Mesenchymal stem cell (in vitro differentiated cells and primary cell): ENCODE results near the gene C2orf72.

ENCODE experiments used
- DNase-seq: peaks from one replicate; pipeline ENCODE4 v3.0.0-alpha.2; 2013
- H2AFZ ChIP-seq: one replicate; pipeline ENCODE4 v1.6.1; 2013; ENCODE audit warnings: low read depth, mild to moderate bottlenecking, control low read depth, inconsistent platforms, low read length, moderate library complexity
- H2AK5ac ChIP-seq: 2 replicates; pipeline ENCODE4 v1.6.1; 2013; ENCODE audit warnings: low read length, moderate library complexity, mild to moderate bottlenecking, inconsistent platforms; ENCODE audit not compliant: severe bottlenecking
- H2BK120ac ChIP-seq: one replicate; pipeline ENCODE4 v1.6.1; 2013; ENCODE audit warnings: low read depth, mild to moderate bottlenecking, inconsistent platforms, low read length, moderate library complexity
- H2BK12ac ChIP-seq, 2 experiments: one replicate each; pipeline ENCODE4 v1.6.1; 2013; ENCODE audit warnings: inconsistent platforms in 2 of 2, low read length in 2 of 2, mild to moderate bottlenecking in 2 of 2, moderate library complexity in 2 of 2, control low read depth in 1 of 2
- H2BK15ac ChIP-seq: one replicate; pipeline ENCODE4 v1.6.1; 2013; ENCODE audit warnings: mild to moderate bottlenecking, low read depth, inconsistent platforms; ENCODE audit not compliant: poor library complexity, severe bottlenecking
- H2BK5ac ChIP-seq: 2 replicates; pipeline ENCODE4 v1.6.1; 2013; ENCODE audit warnings: low read depth, mild to moderate bottlenecking, low read length, control low read depth, inconsistent platforms; ENCODE audit not compliant: poor library complexity, severe bottlenecking
- H3K14ac ChIP-seq, 2 experiments: one replicate each; pipeline ENCODE4 v1.6.1; 2013; ENCODE audit warnings: inconsistent platforms in 2 of 2, low read length in 2 of 2, control low read depth in 1 of 2, mild to moderate bottlenecking in 1 of 2, moderate library complexity in 1 of 2
- H3K18ac ChIP-seq, 2 experiments: one replicate each; pipeline ENCODE4 v1.6.1; 2013; ENCODE audit warnings: inconsistent platforms in 2 of 2, low read length in 2 of 2, control low read depth in 1 of 2, low read depth in 1 of 2, mild to moderate bottlenecking in 1 of 2
- H3K23ac ChIP-seq, 2 experiments: one replicate each; pipeline ENCODE4 v1.6.1; 2013; ENCODE audit warnings: inconsistent platforms in 2 of 2, low read length in 2 of 2, mild to moderate bottlenecking in 2 of 2, moderate library complexity in 2 of 2, control low read depth in 1 of 2
- H3K27ac ChIP-seq: 2 replicates; pipeline ENCODE4 v1.5.1; 2013; ENCODE audit warnings: mild to moderate bottlenecking, moderate library complexity, low read length, control low read depth, inconsistent platforms; ENCODE audit not compliant: poor library complexity, severe bottlenecking
- H3K27me3 ChIP-seq, 2 experiments: 2 replicates each; pipeline versions ENCODE4 v1.6.1 to v1.7.0; 2013; ENCODE audit warnings: low read length in 2 of 2, mild to moderate bottlenecking in 2 of 2, moderate library complexity in 2 of 2, control low read depth in 1 of 2, inconsistent platforms in 1 of 2; ENCODE audit not compliant: control insufficient read depth in 1 of 2, insufficient read depth in 1 of 2
- H3K36me3 ChIP-seq, 2 experiments: 2 replicates each; pipeline versions ENCODE4 v1.6.1 to v1.7.0; 2013; ENCODE audit warnings: low read length in 2 of 2, control low read depth in 1 of 2, inconsistent platforms in 1 of 2, low read depth in 1 of 2, mild to moderate bottlenecking in 1 of 2; ENCODE audit not compliant: insufficient read depth in 2 of 2, control insufficient read depth in 1 of 2
- H3K4ac ChIP-seq, 2 experiments: one replicate each; pipeline ENCODE4 v1.6.1; 2013; ENCODE audit warnings: inconsistent platforms in 2 of 2, low read length in 2 of 2, mild to moderate bottlenecking in 2 of 2, moderate library complexity in 2 of 2, control low read depth in 1 of 2, low read depth in 1 of 2
- H3K4me1 ChIP-seq: 2 replicates; pipeline ENCODE4 v1.6.1; 2013; ENCODE audit warnings: low read depth, low read length, control low read depth; ENCODE audit not compliant: control insufficient read depth, insufficient read depth
- H3K4me2 ChIP-seq: 2 replicates; pipeline ENCODE4 v1.6.1; 2013; ENCODE audit warnings: low read length, mild to moderate bottlenecking, inconsistent platforms; ENCODE audit not compliant: poor library complexity, severe bottlenecking
- H3K4me3 ChIP-seq, 2 experiments: 2 replicates each; pipeline versions ENCODE4 v1.5.1 to v1.7.0; 2013; ENCODE audit warnings: low read length in 2 of 2, mild to moderate bottlenecking in 2 of 2, control low read depth in 1 of 2, low read depth in 1 of 2; ENCODE audit not compliant: insufficient read depth in 1 of 2
- H3K79me1 ChIP-seq: replicated peaks from 2 replicates; pipeline ENCODE4 v1.6.1; 2013; ENCODE audit warnings: mild to moderate bottlenecking, control low read depth, low read length, inconsistent platforms; ENCODE audit not compliant: poor library complexity, severe bottlenecking
- H3K9ac ChIP-seq: 2 replicates; pipeline ENCODE4 v1.7.0; 2013; ENCODE audit warnings: mild to moderate bottlenecking, low read length, moderate library complexity
- H3K9me3 ChIP-seq: 2 replicates; pipeline ENCODE4 v1.7.0; 2013; ENCODE audit warnings: mild to moderate bottlenecking, low read length; ENCODE audit not compliant: control insufficient read depth
- H4K8ac ChIP-seq: one replicate; pipeline ENCODE4 v1.6.1; 2013; ENCODE audit warnings: inconsistent platforms, mild to moderate bottlenecking, low read length, moderate library complexity
- H4K91ac ChIP-seq: one replicate; pipeline ENCODE4 v1.6.1; 2013; ENCODE audit warnings: mild to moderate bottlenecking, low read length, inconsistent platforms
- WGBS: methylation state at CpG from one replicate; pipeline ENCODE4 v1.1.7; 2013; ENCODE audit warnings: mixed read lengths; 5-methylcytosine and 5-hydroxymethylcytosine counted together

Gene C2orf72

DNA sequence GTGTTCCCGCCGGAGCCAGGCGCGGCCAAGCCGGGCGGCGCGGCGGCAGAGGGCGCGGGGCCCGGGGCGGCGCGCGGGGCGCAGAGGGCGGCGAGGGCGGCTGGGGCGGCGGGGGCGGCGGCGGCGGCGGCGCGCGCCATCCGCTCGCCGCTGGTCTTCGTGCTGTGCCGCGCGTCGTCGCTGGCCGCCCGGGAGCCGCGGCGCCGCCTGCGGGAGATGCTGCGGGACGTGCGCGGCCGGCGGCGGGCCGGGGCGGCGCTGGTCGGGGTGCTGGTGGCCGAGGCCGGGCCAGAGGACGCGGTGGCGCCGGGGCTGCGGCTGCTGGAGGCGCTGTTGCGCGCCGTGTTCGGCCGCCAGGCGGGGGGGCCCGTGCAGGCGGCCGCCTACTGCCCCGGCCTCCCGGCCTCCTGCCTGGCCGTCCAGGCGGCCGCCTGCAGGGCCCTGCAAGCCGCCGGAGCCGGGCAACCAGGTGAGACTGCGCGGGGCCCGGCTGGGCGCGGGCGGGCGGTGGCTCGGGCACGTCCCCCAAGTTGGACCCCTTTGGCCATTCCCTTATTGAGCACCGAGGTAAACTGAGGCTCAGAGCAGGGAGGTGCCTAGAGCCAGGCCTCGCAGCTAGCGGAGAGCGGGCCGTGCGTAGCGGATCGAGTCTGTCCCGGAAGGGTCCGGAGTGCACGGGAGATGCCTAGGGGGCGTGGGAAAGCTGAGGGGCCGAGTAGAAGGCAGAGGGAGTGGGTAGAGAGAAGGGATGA lies 584 bp downstream of the C2orf72 start:
- Histone ChIP-seq H2AFZ (no peak overlapping the region), H4K8ac (no peak overlapping the region), H3K27ac (no peak overlapping the region), H3K79me1 (no peaks in the 10 kb centered on the region), H3K23ac (peak overlapping the region in 1 of 2 experiments; percentile 34), H3K4me3 (peak overlapping the region in 1 of 2 experiments; percentile 51), H3K9ac (no peak overlapping the region), H2BK12ac (no peak overlapping the region), H3K4ac (no peak overlapping the region), H3K18ac (peak overlapping the region in 1 of 2 experiments; percentile 30), H4K91ac (no peak overlapping the region), H2BK5ac (no peak overlapping the region), H2BK120ac (no peak overlapping the region), H3K27me3 (peaks cover 77 to 86% of the 10 kb centered on the region in 2 experiments), H3K14ac (no peak overlapping the region), H3K4me2 (peak overlapping the region; percentile 83), H3K36me3 (peaks cover 0 to 2% of the 10 kb centered on the region in 2 experiments), H3K4me1 (peaks cover 16% of the 10 kb centered on the region), H3K9me3 (no peaks in the 10 kb centered on the region), H2AK5ac (no peak overlapping the region), H2BK15ac (peak overlapping the region; percentile 44)
- no peak for DNase-seq
- WGBS: 2% methylated on average over 81 of the region's 104 CpGs

- no peak overlapping the region for H2BK5ac ChIP-seq
- no peak overlapping the region for H2BK120ac ChIP-seq
- WGBS: 21% methylated on average over 15 of the region's 21 CpGs
- H3K18ac ChIP-seq: no peak overlapping the region
- peaks cover 16% of the 10 kb centered on the region for H3K4me1 ChIP-seq
- no peak overlapping the region for H4K8ac ChIP-seq
- H3K4me2 ChIP-seq: peak overlapping the region; percentile 53
- H3K23ac ChIP-seq: no peak overlapping the region
- no peak overlapping the region for H3K14ac ChIP-seq
- H4K91ac ChIP-seq: no peak overlapping the region
- H3K79me1 ChIP-seq: no peaks in the 10 kb centered on the region
- no peak overlapping the region for H2AFZ ChIP-seq
- H3K9ac ChIP-seq: no peak overlapping the region
- DNase-seq: no peak
- H2BK12ac ChIP-seq: no peak overlapping the region
- H3K4ac ChIP-seq: no peak overlapping the region
- no peak overlapping the region for H3K27ac ChIP-seq
- peaks cover 0 to 2% of the 10 kb centered on the region in 2 experiments for H3K36me3 ChIP-seq
- H2BK15ac ChIP-seq: no peak overlapping the region
- peaks cover 69 to 86% of the 10 kb centered on the region in 2 experiments for H3K27me3 ChIP-seq
- H2AK5ac ChIP-seq: no peak overlapping the region
- H3K9me3 ChIP-seq: no peaks in the 10 kb centered on the region
- no peak overlapping the region for H3K4me3 ChIP-seq
These were observed 1.4 kb downstream of the C2orf72 start for GRCh38 chr2:231038483-231039293.

- Histone ChIP-seq H3K14ac (no peak overlapping the region), H3K4me1 (peaks cover 13% of the 10 kb centered on the region), H4K8ac (no peak overlapping the region), H3K9ac (no peak overlapping the region), H3K9me3 (no peaks in the 10 kb centered on the region), H2AFZ (no peak overlapping the region), H2BK12ac (no peak overlapping the region), H2BK120ac (no peak overlapping the region), H3K4me2 (no peak overlapping the region), H3K4me3 (no peak overlapping the region), H3K18ac (no peak overlapping the region), H3K23ac (no peak overlapping the region), H3K27me3 (peaks cover 66 to 84% of the 10 kb centered on the region in 2 experiments), H2AK5ac (no peak overlapping the region), H2BK5ac (no peak overlapping the region), H2BK15ac (no peak overlapping the region), H3K27ac (no peak overlapping the region), H3K4ac (no peak overlapping the region), H3K79me1 (no peaks in the 10 kb centered on the region), H4K91ac (no peak overlapping the region), H3K36me3 (peaks cover 0 to 2% of the 10 kb centered on the region in 2 experiments)
- no peak for DNase-seq
- 95% methylated on average over 5 of the region's 6 CpGs for WGBS
These were observed 2.0 kb downstream of the C2orf72 start for GRCh38 chr2:231039294-231039664.

- 79% methylated on average over 8 of the region's 8 CpGs for WGBS
- Histone ChIP-seq H2BK120ac (no peak overlapping the region), H2AFZ (no peak overlapping the region), H3K18ac (no peak overlapping the region), H3K4me3 (no peak overlapping the region), H3K79me1 (no peaks in the 10 kb centered on the region), H3K4me1 (peaks cover 13% of the 10 kb centered on the region), H3K23ac (no peak overlapping the region), H4K8ac (no peak overlapping the region), H2BK12ac (no peak overlapping the region), H3K14ac (no peak overlapping the region), H3K4me2 (no peak overlapping the region), H3K27me3 (peaks cover 61 to 78% of the 10 kb centered on the region in 2 experiments), H2BK15ac (no peak overlapping the region), H3K9me3 (no peaks in the 10 kb centered on the region), H4K91ac (no peak overlapping the region), H2AK5ac (no peak overlapping the region), H3K27ac (no peak overlapping the region), H3K9ac (no peak overlapping the region), H3K4ac (no peak overlapping the region), H3K36me3 (peaks cover 0 to 2% of the 10 kb centered on the region in 2 experiments), H2BK5ac (no peak overlapping the region)
- no peak for DNase-seq
These were observed 2.6 kb downstream of the C2orf72 start for GRCh38 chr2:231039821-231040364.
